H9 (cell line): ENCODE measurements around the gene DIS3L2. TPM values are rescaled to one million over a fixed set of nuclear protein-coding genes. Genes with fewer than 3 reads are reported as not detected.
"Not testable (repeated sequence)": the region's sequence is repeated elsewhere in the genome, so short reads cannot be mapped to it uniquely, and the experiment has no call there.

Experiments
- DNase-seq: peaks from one replicate; pipeline ENCODE4 v3.0.0-alpha.2; 2017
- H2AFZ ChIP-seq: one replicate; pipeline ENCODE4 v1.6.1; 2013; ENCODE audit warnings: mild to moderate bottlenecking, low read length, control low read depth, moderate library complexity
- H2AK5ac ChIP-seq: 2 replicates; pipeline ENCODE4 v1.6.1; 2013; ENCODE audit warnings: low read length, control low read depth, mixed read lengths; ENCODE audit not compliant: insufficient read length
- H2BK120ac ChIP-seq: one replicate; pipeline ENCODE4 v1.6.1; 2013; ENCODE audit warnings: low read depth, mild to moderate bottlenecking, low read length, control low read depth, inconsistent platforms; ENCODE audit not compliant: poor library complexity, severe bottlenecking
- H2BK12ac ChIP-seq: 2 replicates; pipeline ENCODE4 v1.6.1; 2013; ENCODE audit warnings: low read length, control low read depth, mixed read lengths, low read depth; ENCODE audit not compliant: insufficient read length
- H2BK15ac ChIP-seq: 2 replicates; pipeline ENCODE4 v1.6.1; 2013; ENCODE audit warnings: low read depth, low read length, control low read depth
- H2BK20ac ChIP-seq: one replicate; pipeline ENCODE4 v1.6.1; 2013; ENCODE audit warnings: low read depth, mild to moderate bottlenecking, low read length, control low read depth, inconsistent platforms; ENCODE audit not compliant: poor library complexity, severe bottlenecking
- H2BK5ac ChIP-seq: 2 replicates; pipeline ENCODE4 v1.6.1; 2013; ENCODE audit warnings: low read length, control low read depth, mixed read lengths; ENCODE audit not compliant: insufficient read length
- H3K14ac ChIP-seq: 2 replicates; pipeline ENCODE4 v1.6.1; 2013; ENCODE audit warnings: low read length, control low read depth; ENCODE audit not compliant: insufficient read depth
- H3K18ac ChIP-seq: 2 replicates; pipeline ENCODE4 v1.6.1; 2013; ENCODE audit warnings: low read depth, mild to moderate bottlenecking, mixed read lengths, low read length, control low read depth; ENCODE audit not compliant: insufficient read length
- H3K23ac ChIP-seq: 2 replicates; pipeline ENCODE4 v1.6.1; 2013; ENCODE audit warnings: low read length, control low read depth, mixed read lengths, low read depth; ENCODE audit not compliant: insufficient read length
- H3K23me2 ChIP-seq: 2 replicates; pipeline ENCODE4 v1.6.1; 2013; ENCODE audit warnings: low read depth, mild to moderate bottlenecking, mixed read lengths, low read length, control low read depth; ENCODE audit not compliant: insufficient read length, poor library complexity, severe bottlenecking
- H3K27ac ChIP-seq: 2 replicates; pipeline ENCODE4 v1.5.1; 2013; ENCODE audit warnings: low read length, control low read depth, mixed read lengths, low read depth; ENCODE audit not compliant: insufficient read length
- H3K27me3 ChIP-seq: 2 replicates; pipeline ENCODE4 v1.6.1; 2013; ENCODE audit warnings: low read length, control low read depth, inconsistent platforms; ENCODE audit not compliant: insufficient read depth
- H3K4ac ChIP-seq: 2 replicates; pipeline ENCODE4 v1.6.1; 2013; ENCODE audit warnings: low read depth, mild to moderate bottlenecking, control low read depth, inconsistent platforms, low read length, moderate library complexity
- H3K4me1 ChIP-seq: 2 replicates; pipeline ENCODE4 v1.6.1; 2013; ENCODE audit warnings: low read length, control low read depth, inconsistent platforms; ENCODE audit not compliant: insufficient read depth
- H3K4me2 ChIP-seq: 2 replicates; pipeline ENCODE4 v1.6.1; 2013; ENCODE audit warnings: low read length, control low read depth, mixed read lengths; ENCODE audit not compliant: insufficient read length, insufficient read depth
- H3K56ac ChIP-seq: 2 replicates; pipeline ENCODE4 v1.6.1; 2013; ENCODE audit warnings: low read depth, mild to moderate bottlenecking, mixed read lengths, low read length, control low read depth; ENCODE audit not compliant: insufficient read length
- H3K79me1 ChIP-seq: 2 replicates; pipeline ENCODE4 v1.6.1; 2013; ENCODE audit warnings: low read depth, mild to moderate bottlenecking, moderate library complexity, low read length, control low read depth, inconsistent platforms; ENCODE audit not compliant: insufficient read depth, poor library complexity, severe bottlenecking
- H3K79me2 ChIP-seq: 2 replicates; pipeline ENCODE4 v1.6.1; 2013; ENCODE audit warnings: low read length, control low read depth, inconsistent platforms; ENCODE audit not compliant: insufficient read depth
- H3K9ac ChIP-seq: 2 replicates; pipeline ENCODE4 v1.6.1; 2013; ENCODE audit warnings: low read length, control low read depth, mixed read lengths; ENCODE audit not compliant: insufficient read length; ENCODE audit errors: extremely low read depth
- H3K9me3 ChIP-seq: one replicate; pipeline ENCODE4 v1.6.1; 2013; ENCODE audit warnings: low read depth, low read length, inconsistent platforms; ENCODE audit not compliant: control insufficient read depth
- H3T11ph ChIP-seq: one replicate; pipeline ENCODE4 v1.6.1; 2013; ENCODE audit warnings: mild to moderate bottlenecking, low read length, control low read depth, inconsistent platforms
- H4K20me1 ChIP-seq: one replicate; pipeline ENCODE4 v1.6.1; 2013; ENCODE audit not compliant: control insufficient read depth, insufficient read length, insufficient read depth
- H4K5ac ChIP-seq: 2 replicates; pipeline ENCODE4 v1.6.1; 2013; ENCODE audit warnings: low read depth, mild to moderate bottlenecking, mixed read lengths, low read length, control low read depth; ENCODE audit not compliant: insufficient read length
- H4K8ac ChIP-seq: replicated peaks from 2 replicates; pipeline ENCODE4 v1.6.1; 2013; ENCODE audit warnings: low read length, control low read depth, mixed read lengths, low read depth; ENCODE audit not compliant: insufficient read length
- H4K91ac ChIP-seq: 2 replicates; pipeline ENCODE4 v1.6.1; 2013; ENCODE audit warnings: low read depth, mild to moderate bottlenecking, moderate library complexity, mixed read lengths, low read length, control low read depth; ENCODE audit not compliant: insufficient read length
- H3K27ac Mint-ChIP-seq, 3 experiments: 2 replicates in 2 of 3; 3 replicates in 1 of 3; pipeline ENCODE4 v1.8.0; 2020 to 2021; ENCODE audit warnings: mixed read lengths in 3 of 3, mild to moderate bottlenecking in 1 of 3, moderate library complexity in 1 of 3
- H3K27me3 Mint-ChIP-seq: 2 replicates; pipeline ENCODE4 v1.8.0; 2021; ENCODE audit warnings: low read depth, mild to moderate bottlenecking, moderate library complexity, mixed read lengths
- H3K36me3 Mint-ChIP-seq, 3 experiments: 2 replicates in 2 of 3; 3 replicates in 1 of 3; pipeline ENCODE4 v1.8.0; 2020 to 2021; ENCODE audit warnings: low read depth in 3 of 3, mixed read lengths in 3 of 3; ENCODE audit not compliant: insufficient read depth in 1 of 3
- H3K4me1 Mint-ChIP-seq, 2 experiments: 2 replicates each; pipeline ENCODE4 v1.8.0; 2020; ENCODE audit warnings: mixed read lengths in 2 of 2
- H3K4me3 Mint-ChIP-seq, 2 experiments: 2 replicates in 1 of 2; 3 replicates in 1 of 2; pipeline ENCODE4 v1.8.0; 2020 to 2021; ENCODE audit warnings: mild to moderate bottlenecking in 2 of 2, mixed read lengths in 2 of 2, moderate library complexity in 1 of 2
- H3K9me3 Mint-ChIP-seq, 2 experiments: 2 replicates in 1 of 2; 3 replicates in 1 of 2; pipeline ENCODE4 v1.8.0; 2020; ENCODE audit warnings: mild to moderate bottlenecking in 2 of 2, mixed read lengths in 2 of 2, moderate library complexity in 1 of 2
- CTCF ChIP-seq: fragments of 200-600 bp; sonication (generic); conservative IDR thresholded peaks from 3 replicates; pipeline ENCODE4 v1.8.0; 2021; ENCODE audit warnings: antibody characterized with exemption, mild to moderate bottlenecking
- WGBS: extraction: QIAGEN DNeasy Blood & Tissue Kit; methylation state at CpG from one replicate; pipeline ENCODE4 v1.1.7; 2013; ENCODE audit warnings: missing lambda C conversion rate, low lambda C conversion rate, mixed read lengths; ENCODE audit not compliant: insufficient read length; ENCODE audit errors: extremely low coverage; 5-methylcytosine and 5-hydroxymethylcytosine counted together
- total RNA-seq: library from RNA; stranded (reverse); gene quantifications from 2 replicates; pipeline ENCODE4 v1.2.1, GENCODE V29; 2021

The DIS3L2 gene
- total RNA-seq, 1 experiment from 2014 or later = 28.1 TPM

DNA sequence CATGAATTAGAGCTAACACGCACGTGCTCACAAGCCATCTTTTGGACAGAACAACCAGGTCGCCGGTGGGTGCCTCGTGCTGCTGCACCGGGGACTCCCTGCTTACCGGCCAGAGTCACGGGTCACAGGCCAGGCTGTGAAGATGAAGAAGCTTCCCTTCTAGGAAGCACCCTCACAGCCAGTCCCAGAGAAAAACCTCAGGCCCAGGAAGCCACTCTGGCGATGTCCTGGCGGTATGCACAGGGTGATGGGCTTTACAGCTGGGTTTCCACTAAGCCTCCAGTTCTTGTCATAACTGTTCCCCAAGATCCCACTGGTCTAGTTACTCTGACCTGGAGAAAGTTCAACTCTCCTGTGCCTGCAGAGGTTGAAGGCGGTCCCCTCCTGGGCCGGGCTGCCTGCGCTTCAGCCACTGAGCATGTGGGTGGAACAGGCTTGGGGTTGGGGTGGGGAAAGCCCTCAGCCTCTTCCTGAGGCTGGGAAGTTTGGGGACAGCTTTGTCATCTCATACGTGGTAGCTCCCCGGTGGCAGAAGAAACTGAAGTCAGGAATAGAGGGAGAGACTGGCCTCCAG, 15.2 kb upstream of the DIS3L2 start:
- Histone ChIP-seq H2BK12ac (no peak overlapping the region), H3K4me1 (no peaks in the 10 kb centered on the region), H3T11ph (no peak overlapping the region), H3K27ac (no peak overlapping the region), H3K14ac (no peak overlapping the region), H3K27me3 (no peaks in the 10 kb centered on the region), H3K23ac (no peak overlapping the region), H4K5ac (no peak overlapping the region), H2BK20ac (no peak overlapping the region), H3K9ac (no peak overlapping the region), H3K18ac (no peak overlapping the region), H3K79me2 (no peaks in the 10 kb centered on the region), H3K23me2 (no peaks in the 10 kb centered on the region), H3K9me3 (no peaks in the 10 kb centered on the region), H4K20me1 (no peaks in the 10 kb centered on the region), H3K56ac (no peak overlapping the region), H2AK5ac (no peak overlapping the region), H3K4me2 (no peak overlapping the region), H2BK5ac (no peak overlapping the region), H2BK15ac (no peak overlapping the region), H3K79me1 (no peaks in the 10 kb centered on the region), H4K91ac (no peak overlapping the region), H2BK120ac (no peak overlapping the region), H4K8ac (no peak overlapping the region), H2AFZ (no peak overlapping the region), H3K4ac (no peak overlapping the region)
- no peak for TF ChIP-seq CTCF
- no CpG with 5 or more reads among the region's 15 CpGs for WGBS
- Mint-ChIP-seq H3K4me1 (no peaks in the 10 kb centered on the region), H3K9me3 (peaks cover 2 to 3% of the 10 kb centered on the region in 2 experiments; a peak in 2 of 5 replicates), H3K27ac (no peak overlapping the region), H3K4me3 (no peak overlapping the region), H3K36me3 (no peaks in the 10 kb centered on the region; a peak in 1 of 7 replicates), H3K27me3 (no peaks in the 10 kb centered on the region; the same call in 1 of the 2 replicates)
- DNase-seq = no peak

- H3K4me3 Mint-ChIP-seq, H3K27ac ChIP-seq, H3K79me1 ChIP-seq, H3K18ac ChIP-seq, H3K4ac ChIP-seq, H3K36me3 Mint-ChIP-seq, H4K5ac ChIP-seq, H4K20me1 ChIP-seq, H3T11ph ChIP-seq, H3K9me3 Mint-ChIP-seq, H3K14ac ChIP-seq, H3K27ac Mint-ChIP-seq, H3K27me3 ChIP-seq, H3K56ac ChIP-seq, H4K91ac ChIP-seq, H3K4me1 Mint-ChIP-seq, H2AK5ac ChIP-seq, DNase-seq, H2BK20ac ChIP-seq, H2BK12ac ChIP-seq, H3K9ac ChIP-seq, H2BK120ac ChIP-seq, H3K23ac ChIP-seq, H4K8ac ChIP-seq, H3K27me3 Mint-ChIP-seq, H2BK15ac ChIP-seq, H2BK5ac ChIP-seq, H3K4me1 ChIP-seq, H3K23me2 ChIP-seq, H2AFZ ChIP-seq, H3K4me2 ChIP-seq, H3K79me2 ChIP-seq, H3K9me3 ChIP-seq: not testable (repeated sequence)
- no CpG with 5 or more reads among the region's 11 CpGs for WGBS
These were observed 14.4 kb upstream of the DIS3L2 start for GRCh38 chr2:231947112-231947511.
